K562 (cell line): Measurements from ENCODE around the gene SGMS1. TPM values are rescaled to one million over a fixed set of nuclear protein-coding genes. Genes with fewer than 3 reads are reported as not detected.

ENCODE experiments used
- DACH1 ChIP-seq: fragments of 450-650 bp; IDR thresholded peaks from 2 replicates; pipeline ENCODE4 v1.6.1; 2018; ENCODE audit not compliant: partially characterized antibody
- GATAD2A ChIP-seq: fragments of 450-650 bp; IDR thresholded peaks from 2 replicates; pipeline ENCODE4 v1.6.1; 2017
- HNRNPUL1 ChIP-seq: fragments of 200-400 bp; formaldehyde crosslinking; IDR thresholded peaks from 2 replicates; pipeline ENCODE4 v1.6.1; 2017; ENCODE audit warnings: low read length
- HOMEZ ChIP-seq: fragments of 250-450 bp; sonication (Bioruptor Pico); IDR thresholded peaks from 2 replicates; pipeline ENCODE4 v1.4.0; 2020; ENCODE audit warnings: mild to moderate bottlenecking, moderate library complexity
- KAT2B ChIP-seq: IDR thresholded peaks from one replicate; pipeline ENCODE4 v1.6.1; 2012; ENCODE audit warnings: low read depth, mild to moderate bottlenecking, control low read depth, inconsistent platforms, low read length, moderate library complexity
- MBD1 ChIP-seq: fragments of 250-450 bp; sonication (Bioruptor Pico); IDR thresholded peaks from 2 replicates; pipeline ENCODE4 v1.8.0; 2022; ENCODE audit warnings: inconsistent platforms
- NR4A1 ChIP-seq, 2 experiments: fragments of 250-450 bp in 1 of 2; fragments of 450-650 bp in 1 of 2; sonication (Bioruptor Pico) in 1 of 2; IDR thresholded peaks; 2 replicates each; pipeline versions ENCODE4 v1.4.0 to v1.6.1; 2016 to 2020; ENCODE audit warnings: mild to moderate bottlenecking in 2 of 2, missing compliant biosample characterization in 1 of 2, missing genetic modification characterization in 1 of 2, moderate library complexity in 1 of 2
- PML ChIP-seq: IDR thresholded peaks from 2 replicates; pipeline ENCODE4 v1.6.1; 2012; ENCODE audit warnings: low read length, inconsistent platforms
- POU5F1 ChIP-seq: fragments of 150-350 bp; IDR thresholded peaks from 2 replicates; pipeline ENCODE4 v1.6.1; 2014; ENCODE audit warnings: borderline replicate concordance, low read length, low read depth, mild to moderate bottlenecking; ENCODE audit not compliant: partially characterized antibody
- SMARCE1 ChIP-seq: fragments of 450-650 bp; IDR thresholded peaks from 2 replicates; pipeline ENCODE4 v1.7.1; 2016; ENCODE audit warnings: mild to moderate bottlenecking
- STAG1 ChIP-seq: sonication (generic); formaldehyde crosslinking; IDR thresholded peaks from 2 replicates; pipeline ENCODE4 v1.5.0; 2020; ENCODE audit warnings: missing genetic modification reagents, borderline replicate concordance
- TAL1 ChIP-seq: fragments of 450-650 bp; IDR thresholded peaks from 2 replicates; pipeline ENCODE4 v1.6.1; 2016; ENCODE audit warnings: mild to moderate bottlenecking
- U2AF1 ChIP-seq: fragments of 200-400 bp; formaldehyde crosslinking; optimal IDR thresholded peaks from 2 replicates; pipeline ENCODE3; 2017; ENCODE audit warnings: mild to moderate bottlenecking, low read depth, low read length, moderate library complexity
- U2AF2 ChIP-seq: fragments of 200-400 bp; formaldehyde crosslinking; optimal IDR thresholded peaks from 2 replicates; pipeline ENCODE3; 2017; ENCODE audit warnings: low read depth, mild to moderate bottlenecking, low read length
- XRCC5 ChIP-seq: fragments of 200-400 bp; formaldehyde crosslinking; IDR thresholded peaks from 2 replicates; pipeline ENCODE4 v1.6.1; 2017; ENCODE audit warnings: low read depth, mild to moderate bottlenecking, low read length
- ZFP30 ChIP-seq: fragments of 250-450 bp; sonication (Bioruptor Pico); IDR thresholded peaks from 2 replicates; pipeline ENCODE4 v1.8.0; 2022; ENCODE audit warnings: moderate library complexity, mild to moderate bottlenecking, inconsistent platforms, borderline replicate concordance
- ZNF3 ChIP-seq: fragments of 250-450 bp; sonication (Bioruptor Pico); IDR thresholded peaks from 2 replicates; pipeline ENCODE4 v1.5.0; 2021; ENCODE audit warnings: mild to moderate bottlenecking, moderate library complexity
- ZNF436 ChIP-seq: fragments of 250-450, 450-650 bp; sonication (Bioruptor Pico); formaldehyde crosslinking; IDR thresholded peaks from 2 replicates; pipeline ENCODE4 v1.7.0; 2020; ENCODE audit warnings: mild to moderate bottlenecking
- ZNF639 ChIP-seq, 2 experiments: fragments of 200-800 bp in 1 of 2; sonication (Bioruptor generic) in 1 of 2; sonication (generic) in 1 of 2; formaldehyde crosslinking in 1 of 2; IDR thresholded peaks in 1 of 2; conservative IDR thresholded peaks in 1 of 2; 2 replicates each; pipeline versions ENCODE4 v1.5.0 to v1.6.1; 2016 to 2020; ENCODE audit warnings: missing compliant biosample characterization in 1 of 2, missing genetic modification characterization in 1 of 2, missing genetic modification reagents in 1 of 2
- ZNF75A ChIP-seq: fragments of 450-650 bp; formaldehyde crosslinking; IDR thresholded peaks from 2 replicates; pipeline ENCODE4 v1.4.0; 2020; ENCODE audit warnings: mild to moderate bottlenecking
- ZNF79 ChIP-seq: fragments of 250-450 bp; sonication (Bioruptor Pico); IDR thresholded peaks from 2 replicates; pipeline ENCODE4 v1.4.0; 2020; ENCODE audit warnings: low read depth, mild to moderate bottlenecking, moderate library complexity
- polyA plus RNA-seq, 8 experiments: library from polyadenylated mRNA; depleted of rRNA in 4 of 8; stranded (reverse) in 5 of 8; unstranded in 3 of 8; fragments of >200 nt; fragmentation: Nextera tagmentation in 2 of 8; fragmentation: Illumina TruSeq in 1 of 8; extraction: Ambion mirVana in 2 of 8; extraction: Trizol in 1 of 8; gene quantifications; 2 replicates each; pipeline versions ENCODE4 v1.2.1 to v1.2.3, GENCODE V29; 2011 to 2014; ENCODE audit warnings: inconsistent platforms in 1 of 8, missing spikeins in 1 of 8
- total RNA-seq, 7 experiments: library from RNA; depleted of rRNA in 6 of 7; stranded (reverse); fragments of >200 nt in 6 of 7; fragmentation: Illumina TruSeq in 2 of 7; extraction: Trizol in 2 of 7; gene quantifications; 2 replicates each; pipeline versions ENCODE4 v1.2.1 to v1.2.3, GENCODE V29; 2011 to 2021; ENCODE audit warnings: low replicate concordance in 1 of 7
- TF ChIP-seq, protein P1 (sequence below): fragments of 450-650 bp; formaldehyde crosslinking; IDR thresholded peaks from 2 replicates; pipeline ENCODE4 v1.4.0; 2020; ENCODE audit warnings: mild to moderate bottlenecking, moderate library complexity

Gene SGMS1
- total and polyA plus RNA-seq, 9 of the 15 experiments (the other 6 are each of a cell fraction or from before 2014, with no cell fraction given), result 22.6 to 232 (median 82.2) TPM

DNA sequence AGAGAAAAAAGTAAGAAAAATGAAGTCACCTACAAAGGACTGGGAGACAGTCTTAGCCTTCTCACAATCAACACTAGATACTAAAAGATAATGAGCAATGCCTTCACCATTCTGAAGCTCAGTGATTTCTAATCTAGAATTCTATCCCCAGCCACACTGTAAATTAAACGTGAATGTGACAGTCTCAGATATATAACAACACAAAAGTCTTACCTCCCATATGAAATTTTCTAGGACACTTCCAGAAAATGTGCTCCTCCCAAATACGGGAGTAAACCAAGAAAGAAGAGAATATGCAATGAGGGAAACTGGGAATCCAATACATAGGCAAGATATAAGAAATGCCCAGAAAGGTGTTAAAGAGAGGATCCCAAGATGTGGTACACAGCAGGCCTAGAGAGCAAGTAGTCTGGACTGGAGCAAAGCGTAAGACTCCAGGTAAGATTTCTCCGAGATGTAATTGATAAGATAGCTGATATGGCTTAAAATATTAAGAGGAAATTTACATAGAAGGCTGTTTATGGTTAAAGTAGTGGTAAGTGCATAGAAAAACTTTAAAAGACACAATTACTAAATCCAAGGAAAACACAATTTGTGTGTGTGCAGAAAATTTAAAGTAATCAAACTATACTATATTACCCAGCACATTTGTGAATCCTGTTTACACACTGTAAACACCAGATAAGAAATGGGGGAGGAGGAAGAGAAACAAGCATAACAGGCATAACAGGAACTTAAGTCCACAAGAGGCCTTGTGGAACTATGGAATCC, 44.1 kb downstream of the SGMS1 start (continued):
- no peak for TF ChIP-seq HOMEZ (CRISPR knock-in tag)
- TF ChIP-seq NR4A1 (CRISPR knock-in tag; IDR thresholded peaks at IDR 0.05), result no peak
- 0 out of 2 replicates have a peak, but pooled peaks have one; percentile 52 for TF ChIP-seq NR4A1 (tag; IDR thresholded peaks at IDR 0.05)
- TF ChIP-seq MBD1, result no peak
- no peak for TF ChIP-seq HNRNPUL1
- TF ChIP-seq POU5F1, result no peak
- TF ChIP-seq ZNF79 (CRISPR knock-in tag), result no peak
- TF ChIP-seq STAG1, result no peak
- TF ChIP-seq ZNF3 (CRISPR knock-in tag), result no peak
- TF ChIP-seq PML, result no peak
- TF ChIP-seq SMARCE1, result peak; percentile 92
- TF ChIP-seq U2AF2, result no peak
- peak; percentile 12 for TF ChIP-seq DACH1
- TF ChIP-seq ZNF436 (CRISPR knock-in tag), result 0 out of 2 replicates have a peak, but pooled peaks have one; percentile 2
- no peak for TF ChIP-seq GATAD2A
- no peak for TF ChIP-seq ZFP30 (CRISPR knock-in tag)
- peak in 1 of 2 experiments; percentile 71; a peak in 2 of 4 replicates for TF ChIP-seq ZNF639 (CRISPR knock-in tag; conservative IDR thresholded peaks at IDR 0.05 in 1 of 2, IDR thresholded peaks at IDR 0.05 in 1 of 2)
- no peak for TF ChIP-seq ZNF75A
- no peak for TF ChIP-seq KAT2B
- peak; percentile 73 for TF ChIP-seq TAL1
- TF ChIP-seq XRCC5, result no peak
- TF ChIP-seq, protein P1, sequence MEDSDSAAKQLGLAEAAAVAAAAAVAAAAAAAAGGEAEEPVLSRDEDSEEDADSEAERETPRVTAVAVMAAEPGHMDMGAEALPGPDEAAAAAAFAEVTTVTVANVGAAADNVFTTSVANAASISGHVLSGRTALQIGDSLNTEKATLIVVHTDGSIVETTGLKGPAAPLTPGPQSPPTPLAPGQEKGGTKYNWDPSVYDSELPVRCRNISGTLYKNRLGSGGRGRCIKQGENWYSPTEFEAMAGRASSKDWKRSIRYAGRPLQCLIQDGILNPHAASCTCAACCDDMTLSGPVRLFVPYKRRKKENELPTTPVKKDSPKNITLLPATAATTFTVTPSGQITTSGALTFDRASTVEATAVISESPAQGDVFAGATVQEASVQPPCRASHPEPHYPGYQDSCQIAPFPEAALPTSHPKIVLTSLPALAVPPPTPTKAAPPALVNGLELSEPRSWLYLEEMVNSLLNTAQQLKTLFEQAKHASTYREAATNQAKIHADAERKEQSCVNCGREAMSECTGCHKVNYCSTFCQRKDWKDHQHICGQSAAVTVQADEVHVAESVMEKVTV, result no peak
- TF ChIP-seq U2AF1, result no peak
